Uterus (tissue), 4 donors: ENCODE measurements around the gene COX6B1. TPM values are rescaled to one million over a fixed set of nuclear protein-coding genes. Genes with fewer than 3 reads are reported as not detected.

Experiments
- DNase-seq, 2 donors: peaks; one replicate each; pipeline ENCODE4 v3.0.0-alpha.2; 2019 to 2020
- H3K27ac ChIP-seq, 2 donors: fragments of 200-600 bp; sonication (generic); 1 replicate in 1 of 2; 2 replicates in 1 of 2; pipeline ENCODE4 v1.5.1; 2016 to 2018
- H3K27me3 ChIP-seq, 2 donors: fragments of 200-600 bp; sonication (generic); one replicate each; pipeline ENCODE4 v1.5.1; 2018 to 2019; ENCODE audit warnings: control low read depth in 1 of 2
- H3K36me3 ChIP-seq, 2 donors: fragments of 200-600 bp; sonication (generic); one replicate each; pipeline ENCODE4 v1.5.1; 2019; ENCODE audit warnings: control low read depth in 1 of 2
- H3K4me1 ChIP-seq, 2 donors: fragments of 200-600 bp; sonication (generic); one replicate each; pipeline ENCODE4 v1.5.1; 2018 to 2019; ENCODE audit warnings: control low read depth in 1 of 2
- H3K4me3 ChIP-seq, 2 donors: fragments of 200-600 bp; sonication (generic); 1 replicate in 1 of 2; 2 replicates in 1 of 2; pipeline ENCODE4 v1.5.1; 2018 to 2019; ENCODE audit warnings: mild to moderate bottlenecking in 1 of 2
- H3K9me3 ChIP-seq, 2 donors: fragments of 200-600 bp; sonication (generic); one replicate each; pipeline ENCODE4 v1.5.1; 2019; ENCODE audit warnings: control low read depth in 1 of 2
- POLR2A ChIP-seq, 2 donors: fragments of 450-650 bp; IDR thresholded peaks; one replicate each; pipeline ENCODE4 v1.6.1; 2016; ENCODE audit warnings: antibody characterized with exemption in 2 of 2, mild to moderate bottlenecking in 1 of 2, moderate library complexity in 1 of 2
- intact Hi-C: fragments of 100-400 bp; cut with DNase I; formaldehyde crosslinking; loops from one replicate; pipeline ENCODE4 v1.15.1; 2023; ENCODE audit warnings: low total_unique reads
- total RNA-seq, 4 donors: library from RNA; depleted of rRNA in 3 of 4; stranded (reverse); fragments of >200 nt in 3 of 4; gene quantifications; one replicate each; pipeline versions ENCODE4 v1.1.0 to v1.2.4, GENCODE V29; 2014 to 2023
- TF ChIP-seq, protein P1 (sequence below), 4 experiments: fragments of 200-600 bp in 2 of 4; fragments of 450-650 bp in 2 of 4; sonication (generic) in 2 of 4; IDR thresholded peaks; one replicate each; pipeline ENCODE4 v1.5.1; 2016 to 2019; ENCODE audit warnings: antibody characterized with exemption in 4 of 4, mild to moderate bottlenecking in 2 of 4, moderate library complexity in 1 of 4
- donor health status: DM: yes; HTN: yes; CAD: no.

COX6B1 gene
- total RNA-seq, 4 donors from 2014 or later: 47.4 to 344 (median 208) TPM

DNA sequence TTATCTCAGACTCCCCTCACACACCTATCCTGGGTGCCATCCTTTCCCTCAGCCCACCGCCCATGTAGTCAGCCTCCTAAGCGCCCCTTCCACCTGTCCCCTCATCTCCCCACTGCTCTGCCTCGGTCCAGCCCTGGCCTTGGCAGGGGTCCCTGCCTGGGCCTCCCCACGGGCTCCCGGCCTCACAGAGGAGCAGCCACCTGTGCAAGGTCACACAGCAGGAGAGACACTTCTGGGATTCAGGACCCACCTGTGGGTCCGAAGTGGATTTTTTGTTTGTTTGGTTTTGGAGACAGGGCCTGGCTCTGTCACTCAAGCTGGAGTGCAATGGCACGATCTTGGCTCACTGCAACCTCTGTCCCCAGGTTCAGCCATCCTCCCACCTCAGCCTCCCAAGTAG lies 17.5 kb downstream of the COX6B1 start:
- H3K27ac ChIP-seq: no peak overlapping the region
- no peak overlapping the region for H3K4me3 ChIP-seq
- H3K4me1 ChIP-seq: no peaks in the 10 kb centered on the region
- no peaks in the 10 kb centered on the region for H3K36me3 ChIP-seq
- H3K9me3 ChIP-seq: no peaks in the 10 kb centered on the region
- TF ChIP-seq, protein P1, sequence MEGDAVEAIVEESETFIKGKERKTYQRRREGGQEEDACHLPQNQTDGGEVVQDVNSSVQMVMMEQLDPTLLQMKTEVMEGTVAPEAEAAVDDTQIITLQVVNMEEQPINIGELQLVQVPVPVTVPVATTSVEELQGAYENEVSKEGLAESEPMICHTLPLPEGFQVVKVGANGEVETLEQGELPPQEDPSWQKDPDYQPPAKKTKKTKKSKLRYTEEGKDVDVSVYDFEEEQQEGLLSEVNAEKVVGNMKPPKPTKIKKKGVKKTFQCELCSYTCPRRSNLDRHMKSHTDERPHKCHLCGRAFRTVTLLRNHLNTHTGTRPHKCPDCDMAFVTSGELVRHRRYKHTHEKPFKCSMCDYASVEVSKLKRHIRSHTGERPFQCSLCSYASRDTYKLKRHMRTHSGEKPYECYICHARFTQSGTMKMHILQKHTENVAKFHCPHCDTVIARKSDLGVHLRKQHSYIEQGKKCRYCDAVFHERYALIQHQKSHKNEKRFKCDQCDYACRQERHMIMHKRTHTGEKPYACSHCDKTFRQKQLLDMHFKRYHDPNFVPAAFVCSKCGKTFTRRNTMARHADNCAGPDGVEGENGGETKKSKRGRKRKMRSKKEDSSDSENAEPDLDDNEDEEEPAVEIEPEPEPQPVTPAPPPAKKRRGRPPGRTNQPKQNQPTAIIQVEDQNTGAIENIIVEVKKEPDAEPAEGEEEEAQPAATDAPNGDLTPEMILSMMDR (IDR thresholded peaks at IDR 0.05): no peak
- no peaks in the 10 kb centered on the region for H3K27me3 ChIP-seq
- intact Hi-C loops: no loop called here
- DNase-seq: no peak

DNA sequence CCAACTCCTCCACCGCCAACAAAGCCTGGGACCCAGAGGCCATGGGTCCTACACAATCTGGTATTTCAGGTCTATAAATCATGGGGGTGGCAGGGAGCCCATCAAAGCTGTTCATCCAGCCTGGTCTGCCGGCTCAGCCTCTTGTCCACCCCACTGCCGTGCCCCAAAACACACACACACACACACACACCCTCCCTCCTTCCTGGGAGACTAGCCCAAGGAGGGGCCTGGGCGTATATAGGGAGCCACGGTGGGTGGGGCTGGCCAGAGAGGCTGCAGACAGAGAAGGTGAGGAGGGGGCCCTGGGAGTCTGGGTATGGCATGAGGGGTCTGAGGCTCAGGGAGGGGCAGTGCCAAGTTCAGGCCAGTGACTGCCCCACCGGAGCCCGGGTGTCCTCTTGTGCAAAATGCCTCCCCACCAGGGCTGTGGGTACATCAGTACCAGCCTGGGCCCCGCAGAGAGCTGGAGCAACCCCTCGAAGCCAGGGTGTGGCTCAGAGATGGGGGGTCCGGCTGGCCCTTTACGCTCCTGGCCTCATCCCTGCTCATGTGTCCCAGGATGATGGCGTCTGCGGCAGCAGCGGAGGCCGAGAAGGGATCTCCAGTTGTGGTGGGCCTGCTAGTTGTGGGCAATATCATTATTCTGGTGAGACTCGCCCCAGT lies 18.3 kb downstream of the COX6B1 start, which contains the start of gene UPK1A:
UPK1A (plus strand) TSS at position 267 of the 663 bp plus-strand sequence; CDS start at position 563, 296 bp downstream.
- H3K4me1 ChIP-seq: no peaks in the 10 kb centered on the region
- no peaks in the 10 kb centered on the region for H3K36me3 ChIP-seq
- no peak within 1 kb of the TSS for H3K4me3 ChIP-seq
- H3K27me3 ChIP-seq: no peaks in the 10 kb centered on the region
- intact Hi-C loops: no loop called here
- no peak for TF ChIP-seq POLR2A (IDR thresholded peaks at IDR 0.05)
- TF ChIP-seq, protein P1 (IDR thresholded peaks at IDR 0.05): no peak
- DNase-seq: no peak
- H3K9me3 ChIP-seq: no peaks in the 10 kb centered on the region
- H3K27ac ChIP-seq: no peak within 1 kb of the TSS

DNA sequence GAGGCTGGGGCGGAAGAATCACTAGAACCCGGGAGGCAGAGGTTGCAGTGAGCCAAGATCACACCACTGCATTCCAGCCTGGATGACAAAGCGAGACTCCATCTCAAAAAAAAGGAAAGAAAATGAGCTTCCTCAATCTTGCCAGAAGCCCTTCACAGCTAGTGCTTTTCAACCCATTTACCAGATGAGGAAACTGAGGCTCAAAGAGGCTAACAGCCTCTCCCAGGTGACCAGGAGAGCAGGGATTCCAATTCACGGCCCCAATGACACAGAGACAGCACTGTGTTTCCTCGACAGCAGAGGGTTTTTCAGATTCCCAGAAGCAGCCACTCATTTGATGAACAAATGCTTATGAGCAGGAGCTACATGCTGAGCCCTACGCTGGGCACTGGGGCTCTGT lies 21.4 kb downstream of the COX6B1 start:
- no peak for DNase-seq
- Histone ChIP-seq H3K9me3 (no peaks in the 10 kb centered on the region), H3K4me1 (no peaks in the 10 kb centered on the region), H3K27me3 (peaks cover 0 to 10% of the 10 kb centered on the region in 2 donors), H3K27ac (no peak overlapping the region), H3K4me3 (no peak overlapping the region), H3K36me3 (no peaks in the 10 kb centered on the region)
- intact Hi-C loops: no loop called here
- TF ChIP-seq POLR2A (IDR thresholded peaks at IDR 0.05): no peak

DNA sequence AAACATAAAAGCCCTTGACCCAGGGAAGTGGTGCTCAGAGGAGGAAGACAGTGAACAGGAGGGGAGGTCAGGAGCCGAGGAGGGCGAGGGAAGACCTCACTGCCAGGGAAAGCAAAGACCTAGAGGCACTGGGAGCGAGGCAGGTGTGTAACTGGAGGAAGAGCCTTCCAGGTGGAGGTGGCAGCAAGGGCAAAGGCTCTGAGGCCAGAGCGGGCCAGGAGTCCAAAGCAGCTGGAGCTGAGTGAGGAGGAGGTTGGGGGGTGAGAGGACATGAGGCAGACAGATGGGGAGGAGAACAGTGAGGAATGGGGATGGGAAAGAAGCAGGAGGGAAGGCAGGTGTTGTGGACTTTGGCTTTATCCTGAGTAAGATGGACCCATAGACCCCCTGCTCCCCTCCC lies 21.9 kb downstream of the COX6B1 start:
- no peak for TF ChIP-seq POLR2A (IDR thresholded peaks at IDR 0.05)
- TF ChIP-seq, protein P1 (IDR thresholded peaks at IDR 0.05): no peak
- H3K4me1 ChIP-seq: no peaks in the 10 kb centered on the region
- no peaks in the 10 kb centered on the region for H3K9me3 ChIP-seq
- intact Hi-C loops: no loop called here
- no peak overlapping the region for H3K27ac ChIP-seq
- H3K4me3 ChIP-seq: no peak overlapping the region
- DNase-seq: no peak
- peaks cover 0 to 10% of the 10 kb centered on the region in 2 donors for H3K27me3 ChIP-seq
- no peaks in the 10 kb centered on the region for H3K36me3 ChIP-seq

- no peaks in the 10 kb centered on the region for H3K4me1 ChIP-seq
- no peaks in the 10 kb centered on the region for H3K9me3 ChIP-seq
- peaks cover 0 to 10% of the 10 kb centered on the region in 2 donors for H3K27me3 ChIP-seq
- H3K27ac ChIP-seq: no peak overlapping the region
- TF ChIP-seq, protein P1 (IDR thresholded peaks at IDR 0.05): no peak
- no peak for TF ChIP-seq POLR2A (IDR thresholded peaks at IDR 0.05)
- H3K4me3 ChIP-seq: no peak overlapping the region
- no peaks in the 10 kb centered on the region for H3K36me3 ChIP-seq
- intact Hi-C loops: no loop called here
- DNase-seq: no peak
These were observed 22.6 kb downstream of the COX6B1 start for GRCh38 chr19:35670686-35671085.
